HG03097 (cell line): ENCODE measurements around the gene MGA.

ENCODE experiments used
- ATAC-seq: cut with Tn5 transposase; IDR thresholded peaks from one replicate; pipeline ENCODE4 v1.9.1; 2021; ENCODE audit not compliant: unreplicated experiment, low FRiP score

The MGA gene

GRCh38 chr15:41780266-41780665 is 120.1 kb downstream of the MGA start:
- no peak for ATAC-seq

GRCh38 chr15:41780727-41781126 is 120.5 kb downstream of the MGA start:
- no peak for ATAC-seq

GRCh38 chr15:41782371-41783282 is 122.4 kb downstream of the MGA start:
- ATAC-seq, result peak; percentile 52

- ATAC-seq, result no peak
Measured at GRCh38 chr15:41783296-41783695, 123.1 kb downstream of the MGA start.

GRCh38 chr15:41788262-41788661 is 128.1 kb downstream of the MGA start:
- ATAC-seq, result no peak

- ATAC-seq, result no peak
Measured at GRCh38 chr15:41789236-41789635, 129.0 kb downstream of the MGA start.

- ATAC-seq, result no peak
Measured at GRCh38 chr15:41789662-41790061, 129.5 kb downstream of the MGA start.

- no peak for ATAC-seq
Measured at GRCh38 chr15:41790169-41790568, 130.0 kb downstream of the MGA start.

GRCh38 chr15:41790756-41791546 is 130.7 kb downstream of the MGA start:
- no peak for ATAC-seq

GRCh38 chr15:41791547-41791937 is 131.3 kb downstream of the MGA start:
- ATAC-seq, result no peak

- ATAC-seq, result no peak
Measured at GRCh38 chr15:41792000-41792637, 131.9 kb downstream of the MGA start.

- no peak for ATAC-seq
Measured at GRCh38 chr15:41794081-41794480, 133.9 kb downstream of the MGA start.

- no peak for ATAC-seq
Measured at GRCh38 chr15:41795996-41796856, 136.0 kb downstream of the MGA start.

GRCh38 chr15:41797201-41797944 is 137.2 kb downstream of the MGA start:
- ATAC-seq, result no peak

GRCh38 chr15:41798607-41799487 is 138.6 kb downstream of the MGA start:
- ATAC-seq, result no peak

- ATAC-seq, result no peak
Measured at GRCh38 chr15:41799488-41799805, 139.2 kb downstream of the MGA start.

- ATAC-seq, result no peak
Measured at GRCh38 chr15:41801185-41801584, 141.0 kb downstream of the MGA start.

GRCh38 chr15:41801850-41802455 is 141.7 kb downstream of the MGA start:
- no peak for ATAC-seq
